ENCODE data around the gene MAP3K7. TPM values are rescaled to one million over a fixed set of nuclear protein-coding genes. Genes with fewer than 3 reads are reported as not detected.

Gene MAP3K7
- total and polyA plus RNA-seq, 2 of the 8 experiments (the other 6 are each of a cell fraction or from before 2014, with no cell fraction given) = 27.3 to 34.8 TPM

- Histone ChIP-seq H2BK120ac (replicated peaks; ENCODE audit: low read depth, low read length) (no peak overlapping the region), H3K23me2 (ENCODE audit: low read depth, low read length) (no peaks in the 10 kb centered on the region), H3K14ac (ENCODE audit: insufficient read length) (no peak overlapping the region), H4K91ac (replicated peaks; ENCODE audit: insufficient read length, low read length) (no peak overlapping the region), H2BK20ac (ENCODE audit: low read length) (no peak overlapping the region), H2BK5ac (ENCODE audit: low read depth, low read length) (no peak overlapping the region), H2BK15ac (ENCODE audit: low read length) (no peak overlapping the region), H3K4ac (replicated peaks; ENCODE audit: insufficient read length, low read depth, low read length) (no peak overlapping the region), H3K9ac (replicated peaks in 1 of 4; ENCODE audit: extremely low read depth in 1 of 4, low read depth in 3 of 4, low read length in 3 of 4) (no peak overlapping the region), H3K18ac (ENCODE audit: extremely low read depth, low read length) (no peak overlapping the region), H4K8ac (ENCODE audit: extremely low read depth, insufficient read depth, low read length) (no peak overlapping the region), H2AK5ac (ENCODE audit: low read depth, low read length) (no peak overlapping the region), H2BK12ac (ENCODE audit: low read depth, low read length) (no peak overlapping the region), H3K56ac (replicated peaks; ENCODE audit: insufficient read length, low read depth, low read length) (no peak overlapping the region), H3K9me3 (ENCODE audit: insufficient read depth in 2 of 2, low read depth in 1 of 2, low read length in 1 of 2) (no peaks in the 10 kb centered on the region), H3K36me3 (ENCODE audit: control insufficient read depth in 2 of 4, insufficient read depth in 4 of 4, low read length in 3 of 4) (no peaks in the 10 kb centered on the region), H3K79me2 (ENCODE audit: control insufficient read depth in 1 of 2, insufficient read depth in 2 of 2, low read length in 2 of 2) (no peaks in the 10 kb centered on the region), H3K23ac (ENCODE audit: insufficient read length) (no peak overlapping the region), H3K27ac (ENCODE audit: low read depth, low read length) (no peak overlapping the region), H3K4me2 (ENCODE audit: insufficient read depth in 1 of 2, low read depth in 2 of 2, low read length in 2 of 2) (no peak overlapping the region), H4K20me1 (replicated peaks in 1 of 2; ENCODE audit: control insufficient read depth in 1 of 2, insufficient read depth in 2 of 2, low read length in 2 of 2) (no peaks in the 10 kb centered on the region), H3K27me3 (replicated peaks in 1 of 4; ENCODE audit: control insufficient read depth in 3 of 4, extremely low read depth in 1 of 4, insufficient read depth in 3 of 4, low read length in 3 of 4) (no peaks in the 10 kb centered on the region), H4K5ac (ENCODE audit: insufficient read length, low read depth, low read length) (no peak overlapping the region), H3K79me1 (ENCODE audit: low read depth, low read length) (no peaks in the 10 kb centered on the region), H3K4me3 (ENCODE audit: extremely low read depth in 1 of 4, insufficient read depth in 2 of 4, low read depth in 3 of 4, low read length in 4 of 4) (no peak overlapping the region), H2AFZ (ENCODE audit: low read length) (no peak overlapping the region), H3K4me1 (replicated peaks in 1 of 4; ENCODE audit: control insufficient read depth in 3 of 4, insufficient read depth in 4 of 4, low read length in 3 of 4) (no peaks in the 10 kb centered on the region)
- POLR2A ChIA-PET (ENCODE audit: partially characterized antibody) = interaction anchor here (1.2 kb wide), 1 partner anchor 29 kb away, joined by 3 read pairs; no protein-coding TSS in a partner anchor
- 99% methylated on average over 4 of the region's 4 CpGs; no CpG with 5 or more reads in 1 of the 2 experiments for WGBS, 2 experiments (ENCODE audit: extremely low coverage in 1 of 2, insufficient coverage in 1 of 2, insufficient read length in 1 of 2, insufficient replicate concordance in 2 of 2, low coverage in 1 of 2, low lambda C conversion rate in 2 of 2, missing lambda C conversion rate in 1 of 2)
- CTCF ChIA-PET (ENCODE audit: partially characterized antibody) = interaction anchor here (0.6 to 16.2 kb wide), 5 partner anchors 10 to 582 kb away, joined by 3 to 179 read pairs (median 3); no protein-coding TSS in a partner anchor
- no peak for FAIRE-seq
- no peak for DNase-seq (ENCODE audit: low read depth in 1 of 2, low spot score in 2 of 2)
Measured at GRCh38 chr6:90463874-90464273, 123.0 kb downstream of the MAP3K7 start.

Data from H1 (cell line).